ENCODE measurements around the gene MRNIP. TPM values are rescaled to one million over a fixed set of nuclear protein-coding genes. Genes with fewer than 3 reads are reported as not detected.

The MRNIP gene
- total RNA-seq, 3 donors from 2014 or later: 20.8 to 38.3 (median 27.5) TPM

- H3K4me1 ChIP-seq (ENCODE audit: low read depth): no peaks in the 10 kb centered on the region
These were observed 24.9 kb downstream of the MRNIP start for GRCh38 chr5:179833709-179834070.

GRCh38 chr5:179833056-179833708 is 25.4 kb downstream of the MRNIP start:
- no peaks in the 10 kb centered on the region for H3K9me3 ChIP-seq
- H3K36me3 ChIP-seq (ENCODE audit: low read depth): peaks cover 17% of the 10 kb centered on the region
- no peak for DNase-seq
- H3K4me3 ChIP-seq: no peak overlapping the region
- ATAC-seq: no peak
- TF ChIP-seq CTCF (IDR thresholded peaks at IDR 0.05): no peak
- intact Hi-C loops (cut with DNase I, micrococcal nuclease): no loop called here
- no peaks in the 10 kb centered on the region for H3K4me1 ChIP-seq (ENCODE audit: low read depth)

More at GRCh38 chr5:179833709-179834070, 24.9 kb downstream of the MRNIP start:
- Histone ChIP-seq H3K4me3 (no peak overlapping the region), H3K36me3 (ENCODE audit: low read depth) (peaks cover 17% of the 10 kb centered on the region), H3K9me3 (no peaks in the 10 kb centered on the region)
- DNase-seq: no peak
- intact Hi-C loops (cut with DNase I, micrococcal nuclease): no loop called here
- no peak for TF ChIP-seq CTCF (IDR thresholded peaks at IDR 0.05)
- no peak for ATAC-seq

- peaks cover 17% of the 10 kb centered on the region for H3K36me3 ChIP-seq (ENCODE audit: low read depth)
- TF ChIP-seq CTCF (IDR thresholded peaks at IDR 0.05): no peak
- intact Hi-C loops (cut with DNase I, micrococcal nuclease): no loop called here
These were observed 26.4 kb downstream of the MRNIP start for GRCh38 chr5:179832039-179832745.

GRCh38 chr5:179830818-179831468 is 27.7 kb downstream of the MRNIP start:
- intact Hi-C loops (cut with DNase I, micrococcal nuclease): no loop called here
- Histone ChIP-seq H3K4me3 (no peak overlapping the region), H3K4me1 (ENCODE audit: low read depth) (peaks cover 20% of the 10 kb centered on the region), H3K9me3 (no peaks in the 10 kb centered on the region), H3K36me3 (ENCODE audit: low read depth) (peaks cover 17% of the 10 kb centered on the region)
- no peak for ATAC-seq
- no peak for DNase-seq
- TF ChIP-seq CTCF (IDR thresholded peaks at IDR 0.05): no peak

More at GRCh38 chr5:179832039-179832745, 26.4 kb downstream of the MRNIP start:
- Histone ChIP-seq H3K4me1 (ENCODE audit: low read depth) (peaks cover 7% of the 10 kb centered on the region), H3K4me3 (no peak overlapping the region), H3K9me3 (no peaks in the 10 kb centered on the region)
- ATAC-seq (no peak), DNase-seq (no peak)

- H3K4me1 ChIP-seq (ENCODE audit: low read depth): peaks cover 30% of the 10 kb centered on the region
- DNase-seq: no peak
- peaks cover 17% of the 10 kb centered on the region for H3K36me3 ChIP-seq (ENCODE audit: low read depth)
- intact Hi-C loops (cut with DNase I, micrococcal nuclease): no loop called here
- H3K9me3 ChIP-seq: no peaks in the 10 kb centered on the region
- H3K4me3 ChIP-seq: no peak overlapping the region
- ATAC-seq: no peak
- TF ChIP-seq CTCF (IDR thresholded peaks at IDR 0.05): no peak
These were observed 28.7 kb downstream of the MRNIP start for GRCh38 chr5:179829732-179830435.

All from mucosa of descending colon (tissue), 3 donors.